Ascending aorta (tissue), 2 donors: ENCODE measurements around the gene APBB2. TPM values are rescaled to one million over a fixed set of nuclear protein-coding genes. Genes with fewer than 3 reads are reported as not detected.

Experiments
- DNase-seq, 2 donors: peaks; one replicate each; pipeline ENCODE4 v3.0.0-alpha.2; 2019; ENCODE audit warnings: low spot score in 2 of 2
- H3K27ac ChIP-seq, 2 donors: fragments of 200-600 bp; sonication (generic); one replicate each; pipeline ENCODE4 v1.5.1; 2016 to 2017; ENCODE audit warnings: mild to moderate bottlenecking in 1 of 2
- H3K27me3 ChIP-seq: fragments of 200-600 bp; sonication (generic); one replicate; pipeline ENCODE4 v1.5.1; 2017
- H3K36me3 ChIP-seq, 2 donors: fragments of 200-600 bp; sonication (generic); one replicate each; pipeline ENCODE4 v1.5.1; 2016
- H3K4me1 ChIP-seq, 2 donors: fragments of 200-600 bp; sonication (generic); one replicate each; pipeline ENCODE4 v1.5.1; 2016 to 2017; ENCODE audit warnings: mild to moderate bottlenecking in 1 of 2
- H3K4me3 ChIP-seq, 2 donors: fragments of 200-600 bp; sonication (generic); one replicate each; pipeline ENCODE4 v1.5.1; 2016 to 2017; ENCODE audit warnings: mild to moderate bottlenecking in 1 of 2
- H3K9me3 ChIP-seq, 2 donors: fragments of 200-600 bp; sonication (generic); one replicate each; pipeline ENCODE4 v1.5.1; 2016
- CTCF ChIP-seq, 3 experiments: fragments of 200-600 bp in 2 of 3; fragments of 450-650 bp in 1 of 3; sonication (generic) in 2 of 3; IDR thresholded peaks; one replicate each; pipeline ENCODE4 v1.5.1; 2016 to 2019; ENCODE audit warnings: antibody characterized with exemption in 3 of 3, mild to moderate bottlenecking in 1 of 3, moderate library complexity in 1 of 3
- intact Hi-C: fragments of 100-400 bp; cut with DNase I; formaldehyde crosslinking; loops from one replicate; pipeline ENCODE4 v1.15.1; 2023
- total RNA-seq: library from RNA; depleted of rRNA; stranded (reverse); fragments of >200 nt; gene quantifications from one replicate; pipeline ENCODE4 v1.1.0, GENCODE V29; 2016

The APBB2 gene
- total RNA-seq, 1 donor from 2014 or later, result 51.4 TPM

- intact Hi-C loops, result loop anchor here (1.0 to 10.0 kb wide), 2 partner anchors 9 to 446 kb away; no protein-coding TSS in a partner anchor
- H3K4me1 ChIP-seq, result peaks cover 13 to 48% of the 10 kb centered on the region in 2 donors
- no peaks in the 10 kb centered on the region for H3K27me3 ChIP-seq
- H3K27ac ChIP-seq, result peak overlapping the region; percentile 73 to 78
- no peak for TF ChIP-seq CTCF (IDR thresholded peaks at IDR 0.05)
- no peaks in the 10 kb centered on the region for H3K9me3 ChIP-seq
- peak in 1 of 2 donors; percentile 86 for DNase-seq
- no peaks in the 10 kb centered on the region for H3K36me3 ChIP-seq
- no peak overlapping the region for H3K4me3 ChIP-seq
These were observed 296.0 kb downstream of the APBB2 start for GRCh38 chr4:40918330-40918729.

GRCh38 chr4:40916880-40917279, 297.5 kb downstream of the APBB2 start:
- intact Hi-C loops, result loop anchor here (10.0 kb wide), 1 partner anchor 448 kb away; no protein-coding TSS in a partner anchor
- Histone ChIP-seq H3K4me1 (peaks cover 13 to 44% of the 10 kb centered on the region in 2 donors), H3K27ac (peak overlapping the region; percentile 78 to 89), H3K36me3 (no peaks in the 10 kb centered on the region), H3K27me3 (no peaks in the 10 kb centered on the region), H3K4me3 (peak overlapping the region in 1 of 2 donors; percentile 0), H3K9me3 (no peaks in the 10 kb centered on the region)
- peak; percentile 58 to 63 (median 58) for TF ChIP-seq CTCF (IDR thresholded peaks at IDR 0.05)
- peak in 1 of 2 donors; percentile 75 for DNase-seq

GRCh38 chr4:40916218-40916555, 298.2 kb downstream of the APBB2 start:
- H3K27ac ChIP-seq, result peak overlapping the region; percentile 78 to 89
- peak overlapping the region in 1 of 2 donors; percentile 0 for H3K4me3 ChIP-seq

GRCh38 chr4:40915318-40916217, 298.8 kb downstream of the APBB2 start:
- peak overlapping the region; percentile 78 to 89 for H3K27ac ChIP-seq
- peak overlapping the region in 1 of 2 donors; percentile 0 for H3K4me3 ChIP-seq
- DNase-seq, result peak in 1 of 2 donors; percentile 75

More at GRCh38 chr4:40916218-40916555, 298.2 kb downstream of the APBB2 start:
- Histone ChIP-seq H3K4me1 (peaks cover 13 to 44% of the 10 kb centered on the region in 2 donors), H3K9me3 (no peaks in the 10 kb centered on the region), H3K27me3 (no peaks in the 10 kb centered on the region), H3K36me3 (no peaks in the 10 kb centered on the region)
- peak in 1 of 2 donors; percentile 88 for DNase-seq
- no peak for TF ChIP-seq CTCF (IDR thresholded peaks at IDR 0.05)
- intact Hi-C loops, result loop anchor here (10.0 kb wide), 1 partner anchor 449 kb away; no protein-coding TSS in a partner anchor

More at GRCh38 chr4:40915318-40916217, 298.8 kb downstream of the APBB2 start:
- peaks cover 13 to 47% of the 10 kb centered on the region in 2 donors for H3K4me1 ChIP-seq
- H3K9me3 ChIP-seq, result no peaks in the 10 kb centered on the region
- no peak for TF ChIP-seq CTCF (IDR thresholded peaks at IDR 0.05)
- no peaks in the 10 kb centered on the region for H3K36me3 ChIP-seq
- no peaks in the 10 kb centered on the region for H3K27me3 ChIP-seq
- intact Hi-C loops, result loop anchor here (10.0 kb wide), 1 partner anchor 449 kb away; no protein-coding TSS in a partner anchor
